GM12865 (cell line): ENCODE results near the gene GLIS1.

Source experiments
- DNase-seq: peaks from one replicate; pipeline ENCODE4 v3.0.0; 2010; ENCODE audit warnings: low read depth
- H3K4me3 ChIP-seq: 2 replicates; pipeline ENCODE4 v1.5.1; 2011; ENCODE audit warnings: mild to moderate bottlenecking, low read depth, low read length, control low read depth
- TF ChIP-seq, protein P1 (sequence below): IDR thresholded peaks from 2 replicates; pipeline ENCODE4 v1.5.1; 2011; ENCODE audit warnings: low read length, control low read depth, low read depth, inconsistent platforms; ENCODE audit not compliant: insufficient read depth; ENCODE audit errors: missing control alignments

GLIS1 gene

DNA sequence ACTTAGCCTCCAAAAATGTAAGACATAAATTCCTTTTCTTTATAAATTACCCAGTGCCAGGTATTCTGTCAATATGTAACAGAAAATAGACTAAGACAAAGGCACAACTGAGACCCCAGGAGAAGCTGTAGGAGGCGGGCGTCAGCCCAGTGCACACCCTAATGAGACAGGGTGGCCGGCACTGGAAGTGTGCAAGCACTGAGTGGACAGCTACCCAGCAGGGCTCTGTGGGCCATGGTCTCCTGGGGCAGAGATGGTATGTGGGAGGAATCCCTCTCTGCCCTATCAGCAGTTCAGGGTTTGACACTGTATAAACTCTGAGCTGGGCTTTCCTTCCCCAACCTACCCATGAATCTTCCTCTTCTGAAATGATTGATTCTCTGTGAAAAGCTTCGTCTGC lies 139.5 kb downstream of the GLIS1 start:
- TF ChIP-seq, protein P1, sequence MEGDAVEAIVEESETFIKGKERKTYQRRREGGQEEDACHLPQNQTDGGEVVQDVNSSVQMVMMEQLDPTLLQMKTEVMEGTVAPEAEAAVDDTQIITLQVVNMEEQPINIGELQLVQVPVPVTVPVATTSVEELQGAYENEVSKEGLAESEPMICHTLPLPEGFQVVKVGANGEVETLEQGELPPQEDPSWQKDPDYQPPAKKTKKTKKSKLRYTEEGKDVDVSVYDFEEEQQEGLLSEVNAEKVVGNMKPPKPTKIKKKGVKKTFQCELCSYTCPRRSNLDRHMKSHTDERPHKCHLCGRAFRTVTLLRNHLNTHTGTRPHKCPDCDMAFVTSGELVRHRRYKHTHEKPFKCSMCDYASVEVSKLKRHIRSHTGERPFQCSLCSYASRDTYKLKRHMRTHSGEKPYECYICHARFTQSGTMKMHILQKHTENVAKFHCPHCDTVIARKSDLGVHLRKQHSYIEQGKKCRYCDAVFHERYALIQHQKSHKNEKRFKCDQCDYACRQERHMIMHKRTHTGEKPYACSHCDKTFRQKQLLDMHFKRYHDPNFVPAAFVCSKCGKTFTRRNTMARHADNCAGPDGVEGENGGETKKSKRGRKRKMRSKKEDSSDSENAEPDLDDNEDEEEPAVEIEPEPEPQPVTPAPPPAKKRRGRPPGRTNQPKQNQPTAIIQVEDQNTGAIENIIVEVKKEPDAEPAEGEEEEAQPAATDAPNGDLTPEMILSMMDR, result no peak
- no peak overlapping the region for H3K4me3 ChIP-seq
- no peak for DNase-seq

DNA sequence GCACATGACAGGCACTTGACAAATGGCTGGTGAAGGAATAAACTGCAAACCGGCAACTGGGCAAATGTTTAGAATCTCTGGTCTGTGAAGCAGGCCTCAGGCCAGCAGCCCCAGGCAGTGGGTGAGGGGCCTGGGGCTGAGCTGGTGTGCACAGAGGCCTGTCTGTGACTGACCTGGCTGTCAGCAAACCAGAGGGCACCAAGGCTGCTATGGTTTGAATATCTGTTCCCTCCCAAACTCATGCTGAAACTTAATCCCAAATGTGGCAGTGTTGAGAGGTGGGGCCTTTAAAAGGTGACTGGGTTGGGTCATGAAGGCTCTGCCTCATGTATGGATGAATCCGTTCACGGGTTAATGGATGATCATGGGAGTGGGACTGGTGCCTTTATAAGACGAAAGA lies 140.0 kb downstream of the GLIS1 start:
- no peak overlapping the region for H3K4me3 ChIP-seq
- DNase-seq, result no peak
- TF ChIP-seq, protein P1, result no peak

DNA sequence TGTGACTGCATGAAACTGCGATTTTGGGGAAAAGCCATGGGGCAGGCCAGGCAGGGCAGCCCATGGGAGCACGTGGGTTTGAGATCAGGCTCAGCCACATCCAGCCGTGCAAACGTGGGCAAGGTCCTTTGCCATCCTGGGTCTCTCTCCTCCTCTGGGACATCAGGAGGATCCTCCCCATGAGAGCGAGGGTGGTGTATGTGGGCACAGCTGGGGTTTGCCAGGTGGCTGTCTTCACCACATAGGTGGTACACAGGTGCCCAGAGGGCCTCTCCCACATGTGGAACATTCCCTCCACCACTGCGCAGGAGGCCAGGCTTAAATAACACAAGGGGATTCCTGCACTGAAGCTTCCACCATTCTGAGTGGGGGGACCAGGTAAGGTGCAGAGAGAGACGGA lies 143.1 kb downstream of the GLIS1 start:
- H3K4me3 ChIP-seq, result no peak overlapping the region
- TF ChIP-seq, protein P1, result no peak
- no peak for DNase-seq

DNA sequence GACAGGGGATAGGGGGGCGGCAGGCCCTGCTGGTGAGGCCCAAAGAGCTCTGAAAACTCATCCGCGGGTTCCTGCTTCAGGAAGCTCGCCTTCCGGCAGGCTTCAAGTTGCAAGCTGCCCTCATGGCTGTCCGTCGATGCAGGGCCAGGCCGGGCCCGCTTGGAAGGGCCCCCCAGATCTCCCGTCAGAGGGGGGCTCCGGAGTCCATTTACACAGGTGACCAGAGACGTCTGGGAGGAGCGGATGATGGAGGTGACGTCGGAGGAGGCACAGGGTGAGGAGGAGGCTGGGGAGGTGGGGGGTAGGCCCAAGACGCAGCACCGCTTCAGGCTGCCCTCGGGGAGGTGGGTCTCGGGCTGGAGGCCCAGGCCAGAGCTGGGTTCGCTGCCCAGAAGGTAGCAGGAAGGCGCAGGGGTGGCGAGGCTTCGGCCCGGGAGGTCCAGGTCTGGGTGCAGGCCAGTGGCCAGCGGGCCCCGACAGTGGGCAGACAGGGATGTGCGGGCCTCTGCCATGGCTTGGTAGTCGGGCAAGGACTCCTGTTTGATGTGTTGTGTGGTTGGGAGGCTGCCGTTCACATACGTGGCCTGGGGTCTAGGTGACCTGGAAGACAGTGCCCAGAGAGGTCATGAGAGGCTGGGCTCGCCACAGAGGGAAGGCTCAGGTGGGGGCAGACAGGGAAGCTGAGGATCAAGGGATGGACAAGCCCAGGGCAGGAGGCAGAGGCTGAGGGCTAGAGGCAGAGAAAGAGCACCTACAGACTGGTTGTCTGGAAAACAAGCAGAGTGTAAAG lies 144.4 kb downstream of the GLIS1 start:
- no peak overlapping the region for H3K4me3 ChIP-seq
- TF ChIP-seq, protein P1, result no peak
- no peak for DNase-seq

DNA sequence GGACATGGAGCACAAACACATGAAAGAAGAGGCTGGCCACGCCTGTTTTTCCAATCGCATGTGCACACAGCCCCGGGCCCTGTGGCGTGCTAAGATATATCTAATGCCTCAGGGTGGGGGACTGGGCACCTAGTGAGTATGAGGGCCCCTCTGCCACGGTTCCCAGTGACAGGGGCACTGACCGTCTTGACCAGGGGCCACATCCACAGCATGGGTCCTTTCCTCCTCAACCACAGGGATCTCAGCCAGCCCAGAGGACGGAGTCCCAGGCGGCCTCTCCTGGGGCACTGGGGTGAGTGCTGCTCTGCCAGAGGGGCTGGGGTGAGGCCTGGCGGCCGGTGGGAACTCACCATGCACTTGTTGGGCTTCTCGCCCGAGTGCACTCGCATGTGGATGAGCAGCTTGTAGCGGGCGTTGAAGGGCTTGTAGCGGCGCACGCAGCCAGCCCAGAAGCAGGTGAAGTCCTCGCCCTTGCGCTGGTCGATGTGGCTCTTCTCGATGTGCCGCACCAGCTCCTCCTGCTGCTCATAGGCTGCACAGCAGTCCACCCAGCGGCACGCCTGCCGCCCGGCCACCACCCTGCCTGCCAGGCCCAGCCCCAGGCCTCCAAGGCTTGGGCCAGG lies 145.1 kb downstream of the GLIS1 start:
- TF ChIP-seq, protein P1, result no peak
- no peak overlapping the region for H3K4me3 ChIP-seq
- no peak for DNase-seq

DNA sequence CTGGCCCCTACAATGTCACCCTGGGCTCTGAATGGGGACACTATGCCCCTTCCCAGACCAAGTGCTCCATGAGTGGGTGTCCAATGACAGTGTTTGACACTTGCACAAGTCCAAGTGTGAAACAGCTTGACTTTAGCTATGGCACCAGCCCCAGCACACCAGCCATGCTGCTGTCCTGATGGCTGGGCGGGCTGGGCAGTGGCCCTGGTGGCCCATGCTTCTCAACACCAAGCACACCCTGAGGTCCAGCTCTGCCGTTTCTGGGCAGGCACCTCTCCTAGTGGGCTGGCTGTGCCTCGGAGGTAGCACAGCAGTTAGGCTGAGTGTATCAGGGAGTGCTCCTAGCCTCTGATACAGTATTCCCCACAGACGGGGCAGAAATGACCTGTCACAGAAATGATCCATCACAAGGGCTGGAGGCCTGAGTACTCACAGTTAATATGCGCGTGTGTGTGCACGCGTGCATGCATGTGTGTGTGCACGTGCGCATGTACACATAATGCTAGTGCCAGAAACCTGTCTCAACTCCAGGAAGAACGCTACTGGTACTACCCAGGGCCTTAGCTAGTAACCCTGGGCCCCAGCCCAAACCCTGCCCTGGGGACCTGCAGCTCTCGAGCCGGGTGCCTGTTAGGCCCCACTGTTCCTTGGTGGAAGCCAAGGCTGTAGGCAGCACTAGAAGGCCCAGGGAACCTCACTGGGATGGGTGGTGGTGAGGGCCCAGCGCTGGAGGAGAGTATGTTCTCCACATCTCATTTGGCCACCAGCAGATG lies 145.8 kb downstream of the GLIS1 start:
- TF ChIP-seq, protein P1, result no peak
- no peak overlapping the region for H3K4me3 ChIP-seq
- no peak for DNase-seq
